GM23248 (cell line): ENCODE data around the gene CHM.

Source experiments
- EZH2 ChIP-seq: fragments of 200-600 bp; sonication (generic); IDR thresholded peaks from 2 replicates; pipeline ENCODE4 v1.6.1; 2018; ENCODE audit warnings: antibody characterized with exemption, mild to moderate bottlenecking; ENCODE audit not compliant: insufficient read depth, poor library complexity, severe bottlenecking
- EZH2phosphoT487 ChIP-seq: fragments of 200-600 bp; sonication (generic); IDR thresholded peaks from 2 replicates; pipeline ENCODE4 v1.6.1; 2018; ENCODE audit warnings: antibody characterized with exemption, moderate library complexity, mild to moderate bottlenecking, low read depth; ENCODE audit not compliant: insufficient read depth

GRCh38 chrX:85828771-85829170 lies 218.6 kb downstream of the CHM start:
- TF ChIP-seq EZH2 (no peak), EZH2phosphoT487 (no peak)
